Hepatic stellate cell (primary cell): ENCODE results near the gene SEC24D.

Source experiments
- DNase-seq: peaks from one replicate; pipeline ENCODE4 v3.0.0; 2011; ENCODE audit warnings: low spot score

The SEC24D gene

DNA sequence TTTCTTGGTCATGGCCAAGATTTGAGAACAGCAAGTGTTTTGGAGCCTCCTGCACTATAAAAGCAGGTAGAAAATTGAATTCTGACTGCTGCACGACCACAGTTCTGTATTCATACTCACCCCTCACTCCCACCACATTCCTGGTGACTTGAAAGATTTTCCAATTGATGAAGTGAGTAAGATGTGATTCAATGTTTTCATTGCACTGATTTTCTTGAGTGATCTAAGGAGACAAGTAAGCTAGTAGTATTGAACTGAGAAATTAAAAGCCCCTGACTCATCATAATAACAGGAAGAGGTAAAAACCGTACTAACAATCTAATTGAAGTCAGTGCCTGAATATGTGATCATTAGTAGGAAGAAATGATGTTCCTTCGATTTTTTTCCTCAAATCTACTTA is 6.1 kb upstream of the SEC24D start:
- no peak for DNase-seq

DNA sequence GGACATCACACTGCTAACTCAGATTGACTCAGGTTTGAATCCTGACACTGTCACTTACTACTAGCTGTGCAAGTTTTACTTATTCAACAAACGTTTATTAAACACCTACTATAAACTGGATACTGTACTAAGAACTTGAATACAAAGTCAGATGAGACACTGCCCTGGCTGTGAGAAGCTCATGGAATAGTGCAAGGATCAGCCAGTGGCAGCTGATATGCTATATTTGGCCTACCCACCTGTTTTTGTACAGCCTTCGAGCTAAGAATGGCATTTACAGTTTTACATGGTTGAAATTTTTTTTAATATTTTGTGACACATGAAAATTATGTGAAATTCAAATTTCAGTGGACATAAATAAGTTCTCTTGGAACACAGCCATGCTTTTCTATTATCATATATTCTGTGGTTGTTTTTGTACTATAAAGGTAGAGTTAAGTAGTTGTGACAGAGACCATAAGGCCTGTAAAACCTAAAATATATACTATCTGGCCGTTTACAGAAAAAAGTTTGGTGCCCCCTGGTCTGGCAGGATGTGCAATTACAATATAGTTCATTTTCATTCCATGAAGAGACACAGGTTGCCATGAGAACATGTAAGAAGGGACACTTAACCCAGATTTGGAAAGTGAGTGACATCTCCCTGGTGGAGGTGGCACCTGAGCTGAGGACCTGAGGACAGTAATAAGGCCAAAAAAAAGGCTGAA is 3.4 kb upstream of the SEC24D start:
- DNase-seq, result no peak

DNA sequence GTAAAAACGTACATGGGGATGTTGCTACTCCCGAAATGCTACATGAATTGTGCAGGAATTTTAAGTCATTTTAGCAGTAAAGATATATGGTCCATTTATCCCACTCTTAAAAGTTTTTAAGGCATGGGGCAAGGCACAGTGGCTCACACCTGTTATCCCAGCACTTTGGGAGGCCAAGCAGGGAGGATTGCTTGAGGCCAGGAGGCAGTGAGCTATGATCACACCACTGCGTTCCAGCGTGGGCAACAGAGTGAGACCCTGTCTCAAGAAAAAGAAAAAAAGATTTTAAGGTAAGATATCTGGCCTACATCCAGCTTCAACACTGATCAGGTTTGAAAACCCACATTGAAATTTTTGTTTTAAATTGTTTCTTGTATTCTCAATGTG is 1.2 kb upstream of the SEC24D start:
- DNase-seq, result no peak

DNA sequence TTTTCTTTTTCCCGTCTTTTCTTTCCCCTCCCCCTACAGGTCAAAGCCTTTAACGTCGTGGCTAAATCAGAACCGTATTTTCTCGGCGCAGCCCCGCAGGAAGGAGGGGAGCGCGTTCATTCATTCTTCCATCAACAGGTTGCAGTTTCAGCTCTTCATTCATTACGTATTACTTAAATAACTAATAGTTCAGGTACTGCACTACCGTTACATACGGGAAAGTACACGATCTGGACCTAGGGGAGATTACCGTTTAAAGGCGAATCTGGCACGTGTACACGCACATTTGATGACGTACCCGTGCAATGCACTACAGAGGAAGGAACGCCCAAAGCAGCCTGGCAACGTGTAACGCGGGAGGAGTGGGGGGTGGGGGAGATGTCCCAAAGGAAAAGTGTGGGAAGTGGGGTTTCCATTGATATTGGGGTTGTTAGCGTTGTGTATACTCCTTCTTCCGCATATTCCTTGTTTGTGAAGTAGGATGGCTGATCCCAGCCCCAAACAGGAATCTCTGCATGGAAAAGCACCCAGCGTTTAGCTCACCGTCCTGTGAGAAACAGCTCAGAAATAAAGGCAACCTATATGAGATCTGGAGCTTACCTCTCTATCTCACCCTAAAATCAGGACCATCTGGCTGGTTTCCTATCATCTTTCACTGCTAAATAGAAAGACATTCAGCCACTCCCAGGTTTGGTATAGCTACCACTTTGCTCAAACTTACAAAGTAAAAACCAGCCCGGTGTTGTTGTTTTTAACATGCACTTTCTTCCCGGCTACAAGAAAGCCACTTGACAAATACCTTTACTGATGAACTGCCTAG is 585 bp upstream of the SEC24D start:
- peak; percentile 55 for DNase-seq

DNA sequence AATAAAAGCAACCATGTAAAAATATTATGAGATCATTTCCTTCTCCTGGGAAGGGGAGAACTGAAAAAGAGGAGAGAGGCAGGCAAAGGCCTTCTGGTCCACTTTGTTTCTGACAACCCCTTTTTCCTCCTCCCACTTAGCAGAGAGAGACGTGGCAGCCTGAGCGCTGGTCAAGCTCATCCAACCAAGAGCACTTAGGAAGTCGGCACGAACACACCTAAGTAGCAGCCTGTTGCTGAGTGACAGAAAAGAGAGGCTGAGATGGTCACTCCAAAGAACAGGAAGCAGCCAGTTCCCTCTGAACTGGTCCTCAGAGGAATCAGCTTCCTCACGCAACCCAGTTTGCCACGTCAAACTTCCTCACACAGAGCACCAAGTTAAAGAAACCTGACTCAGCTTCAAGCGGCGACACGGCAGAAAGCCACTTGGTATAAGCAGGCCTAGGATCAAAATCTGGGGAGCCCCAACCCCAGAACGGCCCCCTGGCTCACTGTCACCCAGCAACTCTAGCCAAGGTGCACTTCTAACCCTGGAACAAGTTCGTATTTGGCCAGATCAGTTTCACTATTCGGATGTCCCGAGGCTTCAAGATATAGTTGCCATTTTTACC is 861 bp downstream of the SEC24D start:
- DNase-seq, result peak; percentile 63

DNA sequence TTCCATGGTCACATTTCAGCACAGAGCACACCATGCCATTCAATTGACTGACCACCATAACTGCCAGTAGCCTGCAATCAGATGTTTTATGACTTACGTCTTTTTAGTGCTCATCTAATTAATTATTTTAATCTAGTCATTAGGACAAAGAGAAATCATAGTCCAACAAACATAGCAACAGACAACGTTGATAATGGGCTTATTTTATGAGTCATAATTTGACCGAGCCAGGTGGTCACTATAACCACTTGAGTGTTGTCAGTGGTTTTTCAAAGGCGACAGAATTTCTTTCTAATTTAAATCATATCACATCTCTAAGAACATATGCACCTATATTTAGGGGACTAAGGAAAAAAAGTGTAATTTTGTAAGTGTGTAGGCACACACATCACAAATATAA is 1.9 kb downstream of the SEC24D start:
- DNase-seq, result no peak

DNA sequence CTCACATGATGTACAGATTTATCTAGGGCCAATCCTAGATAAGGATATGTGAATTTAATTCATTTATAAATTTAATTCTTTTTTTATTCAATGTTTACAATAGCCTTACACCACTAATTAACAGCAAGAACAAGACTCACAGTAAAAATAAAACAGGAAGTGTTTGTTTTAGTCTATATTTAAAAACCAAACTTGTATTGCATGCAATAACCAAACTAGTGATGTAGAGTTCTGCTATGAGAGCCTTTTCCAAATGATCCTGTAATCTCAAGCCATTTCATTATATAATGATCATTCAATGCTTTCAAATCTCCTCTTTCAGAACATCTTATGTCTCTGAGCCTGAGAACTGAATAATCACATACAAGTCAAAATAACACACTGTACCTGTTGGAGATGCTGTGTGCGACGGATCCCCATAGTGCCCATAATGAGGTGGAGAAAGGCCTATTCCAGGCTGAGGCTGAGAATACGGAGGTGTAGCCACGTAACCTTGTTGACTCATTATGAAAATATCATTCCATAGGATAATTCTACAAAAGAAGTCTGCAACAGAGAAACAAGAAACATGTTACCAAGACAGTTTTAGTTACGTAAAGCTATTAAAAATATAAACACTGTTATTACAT is 2.6 kb downstream of the SEC24D start:
- no peak for DNase-seq

DNA sequence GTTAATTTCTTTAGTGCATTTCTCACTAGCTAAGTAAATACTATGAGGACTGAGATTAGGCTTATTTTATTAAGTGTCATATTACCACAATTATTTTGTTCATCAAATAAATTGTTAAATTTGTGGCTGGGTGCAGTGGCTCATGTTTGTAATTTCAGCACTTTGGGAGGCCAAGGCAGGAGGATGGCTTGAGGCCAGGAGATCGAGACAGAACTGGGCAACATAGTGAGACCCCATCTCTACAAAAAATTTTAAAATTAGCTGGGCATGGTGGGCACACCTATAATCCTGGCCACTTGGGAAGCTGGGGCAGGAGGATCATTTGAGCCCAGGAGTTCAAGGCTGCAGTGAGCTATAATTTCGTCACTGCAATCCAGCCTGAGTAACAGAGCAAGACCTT is 6.8 kb downstream of the SEC24D start:
- no peak for DNase-seq

DNA sequence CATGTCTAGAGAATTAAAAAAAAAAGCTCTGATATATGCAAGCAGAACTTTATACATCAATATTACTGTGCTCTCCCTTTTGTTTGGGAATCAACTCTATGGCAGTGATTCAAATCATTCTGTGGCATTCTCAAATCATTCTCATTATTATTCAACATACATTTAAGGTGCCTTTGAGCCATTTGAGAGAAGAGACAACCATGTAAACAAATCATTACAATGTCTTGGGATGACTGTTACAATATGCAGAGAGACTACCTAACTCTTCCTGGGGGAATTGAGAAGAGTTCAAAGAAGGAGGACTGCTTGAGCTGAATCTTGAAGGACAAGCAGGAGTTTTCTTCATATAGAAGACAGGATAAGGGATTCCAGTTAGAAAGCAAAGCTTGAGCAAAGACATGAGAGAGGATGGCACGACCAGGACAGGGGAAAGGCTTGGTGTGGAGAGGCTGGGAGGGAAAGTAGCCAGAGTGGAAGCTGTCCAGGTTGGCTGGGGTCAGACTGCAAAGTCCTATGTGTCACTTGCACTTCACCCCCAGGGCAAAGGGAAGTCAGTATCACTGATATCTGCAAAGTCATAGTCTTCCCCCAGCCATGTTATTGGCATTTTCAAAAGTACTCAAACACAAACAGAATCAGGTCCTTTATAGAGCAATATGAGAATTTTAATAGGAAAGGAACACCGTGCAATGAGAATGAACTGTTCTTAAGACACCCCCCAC is 9.0 kb downstream of the SEC24D start:
- no peak for DNase-seq

DNA sequence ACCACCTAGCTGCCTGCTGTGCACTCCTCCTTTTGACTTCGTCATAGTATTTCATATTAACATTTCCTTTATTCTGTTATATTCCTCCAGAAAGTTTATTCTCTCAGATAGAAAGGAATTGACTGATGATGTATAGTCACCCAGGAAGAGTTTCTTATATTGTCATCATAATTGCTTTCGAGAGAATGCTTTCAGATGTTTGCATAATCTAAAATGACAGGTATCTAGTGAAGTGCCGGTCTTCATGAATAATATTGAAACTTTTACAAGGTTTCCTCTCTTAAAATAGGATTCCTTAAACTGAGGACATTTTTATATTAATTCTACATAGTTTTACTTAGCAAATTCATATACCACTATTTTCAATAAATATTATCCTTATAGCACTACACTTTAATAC is 10.1 kb downstream of the SEC24D start:
- no peak for DNase-seq

DNA sequence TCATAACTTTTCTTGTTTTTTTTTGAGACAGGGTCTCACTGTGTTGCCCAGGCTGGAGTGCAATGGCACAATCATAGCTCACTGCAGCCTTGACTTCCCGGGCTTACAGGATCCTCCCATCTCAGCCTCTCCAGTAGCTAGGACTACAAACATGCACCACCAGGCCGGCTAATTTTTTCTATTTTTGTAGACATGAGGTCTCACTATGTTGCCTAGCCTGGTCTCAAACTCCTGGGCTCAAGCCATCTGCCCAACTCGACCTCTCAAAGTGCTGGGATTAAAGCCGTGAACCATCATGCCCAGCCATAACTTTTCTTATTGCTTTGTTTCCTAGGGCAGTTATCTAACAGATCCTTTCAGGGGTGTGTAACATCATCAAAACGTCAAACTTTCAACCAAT is 11.8 kb downstream of the SEC24D start:
- DNase-seq, result no peak

DNA sequence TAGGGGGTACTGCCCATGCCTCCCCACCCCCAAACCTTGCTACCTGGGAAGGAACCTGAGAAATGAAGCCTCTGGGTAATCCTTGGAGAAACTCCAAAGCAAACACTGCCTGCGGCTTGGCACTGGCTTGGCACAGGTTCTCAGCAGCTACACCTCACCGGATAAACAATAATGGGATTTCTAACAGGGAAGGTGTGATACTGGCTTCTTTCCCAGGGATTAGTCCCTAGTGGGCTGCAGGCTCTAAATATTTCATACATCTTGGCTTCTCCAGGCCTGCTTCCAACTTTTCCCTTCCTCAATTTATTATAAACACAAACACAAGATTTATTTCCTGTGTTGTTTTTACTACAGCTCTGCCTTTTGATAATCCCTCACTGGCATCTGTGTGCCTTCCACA is 12.5 kb downstream of the SEC24D start:
- DNase-seq, result no peak

DNA sequence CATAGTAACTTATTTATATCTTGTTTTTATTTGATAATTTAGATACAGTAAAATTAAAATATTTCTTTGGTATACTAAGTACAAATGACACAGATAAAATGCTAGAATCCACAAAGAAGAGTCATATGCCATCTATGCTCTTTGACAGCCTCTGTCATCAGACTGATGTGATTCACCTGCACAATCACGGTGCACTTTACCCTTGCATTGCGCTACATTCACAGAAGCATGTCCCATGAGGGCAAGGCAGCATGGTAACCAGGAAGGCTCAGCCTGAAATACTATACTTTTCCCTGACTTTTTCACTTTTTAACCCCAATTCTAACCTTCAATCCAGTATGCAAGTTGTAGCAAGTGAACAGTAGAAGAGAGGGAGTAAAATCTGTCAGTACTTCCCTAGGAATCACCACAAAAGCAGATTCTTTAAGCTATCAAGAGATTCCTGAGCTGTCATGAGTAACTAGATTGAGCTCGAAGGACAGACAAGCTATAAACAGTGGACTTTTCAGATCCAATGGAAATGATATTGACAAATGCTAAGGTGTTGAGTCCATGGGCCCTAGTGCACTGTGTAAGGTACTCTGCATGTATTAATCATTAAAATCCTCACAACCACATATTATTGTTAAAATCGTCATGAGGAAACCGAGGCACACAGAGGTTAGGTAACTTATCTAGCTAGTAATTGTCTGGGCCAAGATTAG is 14.2 kb downstream of the SEC24D start:
- no peak for DNase-seq

DNA sequence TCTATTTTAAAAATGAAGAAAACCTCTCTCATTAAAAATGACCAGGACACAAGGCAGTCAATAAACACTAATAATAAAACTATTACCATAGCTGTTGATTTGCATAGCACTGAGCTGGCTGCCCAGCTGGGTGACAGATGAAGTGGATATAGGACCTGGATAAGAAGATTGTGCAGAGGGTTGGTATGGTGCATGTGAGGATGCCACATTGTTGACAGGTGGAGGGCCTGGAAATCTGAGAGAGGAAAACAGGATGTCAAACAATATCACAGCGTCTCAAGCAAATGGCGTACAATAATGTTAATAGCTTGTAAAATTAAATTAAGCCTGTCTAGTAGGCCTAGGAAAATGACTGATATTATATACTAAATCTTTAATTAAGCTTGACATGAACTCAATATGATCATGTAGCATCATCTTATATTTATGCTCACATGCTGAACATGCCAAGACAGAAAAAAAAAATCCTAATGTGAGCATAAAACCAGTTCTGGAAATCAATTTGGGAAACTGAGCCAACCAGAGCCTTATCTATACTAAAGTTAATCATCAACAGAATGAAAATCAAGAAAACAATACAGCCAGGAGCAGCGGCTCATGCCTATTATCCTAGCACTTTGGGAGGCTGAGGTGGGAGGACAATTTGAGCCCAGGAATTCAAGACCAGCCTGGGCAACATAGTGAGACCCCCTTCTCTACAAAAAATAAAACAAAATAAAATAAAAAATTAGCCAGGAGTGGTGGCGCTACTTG is 18.6 kb downstream of the SEC24D start:
- DNase-seq, result no peak

DNA sequence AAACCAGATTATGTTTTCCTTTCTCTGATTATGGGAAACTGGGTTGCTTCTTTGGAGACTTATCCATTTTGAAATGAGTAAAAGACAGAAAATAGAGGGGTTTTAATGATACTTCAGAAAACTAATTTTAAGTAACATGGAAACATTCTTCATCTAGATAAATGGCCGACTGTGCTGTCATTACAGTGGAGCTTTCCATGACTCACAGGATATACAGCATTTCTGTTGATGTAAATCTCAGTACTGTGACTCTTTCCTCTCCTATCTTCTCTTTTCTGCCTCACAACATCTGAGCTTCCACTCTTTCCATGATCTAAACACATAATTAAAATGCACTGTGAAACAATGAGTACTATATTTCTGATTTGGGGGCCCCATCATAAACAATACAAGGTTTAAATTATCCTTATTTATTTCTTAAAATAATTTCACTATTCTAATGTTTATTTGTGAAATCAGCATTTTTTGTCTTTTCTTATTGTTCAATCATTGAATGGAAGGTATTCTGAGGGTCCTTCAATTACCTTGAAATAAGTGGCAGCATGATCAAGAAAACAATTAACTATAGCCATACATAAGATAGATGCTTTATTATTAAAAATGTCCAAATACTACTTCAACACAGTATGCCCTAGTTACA is 19.3 kb downstream of the SEC24D start:
- DNase-seq, result peak; percentile 45

DNA sequence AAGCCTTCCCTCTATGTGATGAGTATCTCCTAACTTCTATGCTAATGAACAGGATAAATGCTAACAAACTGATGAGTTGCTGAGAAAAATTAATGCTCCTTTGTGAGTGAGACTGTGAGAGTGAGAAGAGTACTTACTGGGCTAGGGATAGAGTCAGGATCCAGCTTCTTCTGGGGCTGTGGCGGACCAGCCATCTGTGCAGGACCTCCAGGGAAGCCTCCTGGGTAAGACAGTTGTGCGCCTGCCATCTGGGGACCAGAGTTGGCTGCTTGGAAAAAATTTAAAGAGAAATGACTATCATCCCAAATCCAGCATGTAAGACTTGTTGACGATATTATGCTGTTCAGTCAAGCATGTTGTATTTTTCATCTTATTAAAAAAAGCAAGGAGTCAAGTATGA is 21.0 kb downstream of the SEC24D start:
- DNase-seq, result no peak

DNA sequence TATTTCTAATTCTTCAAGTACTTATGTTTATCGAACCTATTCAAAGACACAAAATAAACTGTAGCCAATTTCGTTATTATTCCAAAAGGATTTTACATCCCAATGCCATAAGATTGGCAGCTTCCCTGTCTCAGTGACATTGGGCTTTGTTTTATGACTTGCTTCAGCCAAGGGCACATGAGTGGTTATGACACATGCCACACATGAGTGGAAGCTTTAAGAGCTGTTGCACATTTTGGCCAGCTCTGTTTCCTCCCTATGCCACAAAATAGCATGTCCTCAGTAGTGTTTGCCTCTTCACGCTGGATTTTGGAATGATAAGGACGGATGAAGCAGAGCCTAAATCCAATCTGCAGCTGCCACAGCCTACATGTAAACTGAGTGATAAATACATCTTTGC is 21.9 kb downstream of the SEC24D start:
- DNase-seq, result no peak

DNA sequence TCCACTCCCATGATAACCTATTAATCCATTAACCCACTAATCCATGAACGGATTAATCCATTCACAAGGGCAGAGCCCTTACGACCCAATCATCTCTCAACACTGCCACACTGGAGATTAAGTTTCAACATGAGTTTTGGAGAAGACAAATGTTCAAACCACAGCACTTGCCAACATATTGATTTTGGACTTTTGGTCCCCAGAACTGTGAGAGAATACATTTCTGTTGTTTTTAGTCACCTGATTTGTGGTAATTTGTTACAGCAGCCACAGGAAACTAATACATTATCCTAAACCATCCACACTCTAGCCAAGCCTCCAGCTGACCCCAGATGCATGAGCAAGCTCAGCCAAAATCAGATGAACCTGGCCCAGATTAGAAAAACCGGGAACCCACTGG is 22.4 kb downstream of the SEC24D start:
- no peak for DNase-seq

DNA sequence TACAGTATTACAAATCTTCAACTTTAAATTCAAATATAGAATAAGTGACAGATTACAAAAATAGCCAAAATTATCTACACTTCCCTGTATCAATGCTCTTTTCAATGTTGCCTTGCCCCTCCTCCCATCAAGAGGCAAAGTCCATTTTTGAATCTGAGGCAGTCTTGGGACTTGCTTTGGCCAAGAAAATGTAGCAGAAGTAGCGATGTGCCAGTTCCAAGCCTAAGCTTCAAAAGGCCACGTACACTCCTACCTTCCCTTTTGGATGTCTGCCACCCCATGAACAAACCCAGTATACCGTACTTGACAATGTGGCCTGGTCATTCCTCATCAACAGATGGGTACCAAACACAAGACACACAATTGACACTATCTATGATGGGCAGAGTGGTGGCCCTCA is 24.1 kb downstream of the SEC24D start:
- no peak for DNase-seq
